GM12874 (cell line): Measurements from ENCODE around the gene TTBK2.

Experiments used
- CTCF ChIP-seq: IDR thresholded peaks from 2 replicates; pipeline ENCODE4 v1.5.1; 2011; ENCODE audit warnings: low read depth, mild to moderate bottlenecking, control low read depth, low read length, moderate library complexity; ENCODE audit not compliant: insufficient read depth

Gene TTBK2

DNA sequence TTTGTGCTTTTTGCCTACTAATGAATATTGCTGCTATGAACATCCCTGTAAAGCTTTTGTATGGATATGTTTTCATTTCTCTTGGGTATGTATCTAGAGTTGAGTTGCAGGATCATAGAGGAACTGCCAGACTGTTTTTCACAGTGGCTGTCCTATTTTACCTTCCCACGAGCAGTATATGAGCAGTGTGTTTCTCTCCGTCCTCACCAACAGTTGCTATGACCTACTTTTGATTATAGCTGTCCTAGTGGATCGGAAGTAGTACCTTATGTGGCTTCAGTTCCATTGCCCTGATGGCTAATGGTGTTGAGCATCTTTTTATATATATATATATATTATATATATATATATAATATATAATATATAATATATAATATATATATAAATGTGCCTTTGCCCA lies 208.8 kb downstream of the TTBK2 start:
- no peak for TF ChIP-seq CTCF

DNA sequence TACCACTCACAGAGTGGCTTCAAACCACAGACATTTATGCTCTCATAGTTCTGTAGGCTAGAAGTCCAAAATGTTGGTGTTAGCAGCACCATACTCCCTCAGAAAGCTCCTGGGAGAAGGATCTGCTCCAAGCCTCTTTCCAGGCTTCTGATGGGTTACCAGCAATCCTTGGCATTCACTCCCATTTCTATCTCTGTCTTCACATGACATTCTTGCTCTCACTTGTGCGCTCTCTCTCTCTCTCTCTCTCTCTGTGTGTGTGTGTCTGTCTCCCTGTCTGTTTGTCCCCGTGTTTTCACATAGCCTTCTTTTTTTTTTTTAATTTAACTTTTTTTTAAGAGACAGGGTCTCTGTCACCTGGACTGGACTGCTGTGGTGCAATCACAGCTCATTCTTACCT lies 209.9 kb downstream of the TTBK2 start:
- no peak for TF ChIP-seq CTCF

DNA sequence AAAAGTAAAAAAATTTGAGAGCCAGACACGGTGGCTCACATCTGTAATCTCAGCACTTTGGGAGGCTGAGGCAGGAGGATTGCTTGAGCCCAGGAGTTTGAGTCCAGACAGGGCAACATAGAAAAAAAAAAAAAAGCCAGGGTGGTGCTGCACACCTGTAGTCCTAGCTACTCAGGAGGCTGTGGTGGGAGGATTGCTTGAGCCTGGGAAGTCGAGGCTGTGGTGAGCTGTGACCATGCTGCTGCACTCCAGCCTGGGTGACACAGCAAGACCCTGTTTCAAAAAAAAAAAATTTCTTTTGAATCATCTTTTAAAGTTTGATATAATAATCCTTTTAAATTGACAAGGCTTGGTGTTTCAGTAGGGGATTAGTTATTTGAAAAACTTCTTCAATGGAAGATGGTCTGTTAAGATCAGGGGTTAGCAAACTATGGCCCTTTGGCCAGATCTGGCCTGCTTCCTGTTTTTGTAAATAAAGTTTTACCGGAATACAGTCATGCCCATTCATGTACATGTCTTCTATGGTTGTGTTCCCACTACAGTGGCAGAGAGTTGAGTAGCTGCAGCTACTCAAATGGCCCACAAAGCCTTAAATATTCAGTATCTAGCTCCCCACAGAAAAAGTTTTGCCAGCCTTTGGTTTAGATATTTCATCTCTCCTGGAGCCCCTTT lies 212.6 kb downstream of the TTBK2 start:
- no peak for TF ChIP-seq CTCF

DNA sequence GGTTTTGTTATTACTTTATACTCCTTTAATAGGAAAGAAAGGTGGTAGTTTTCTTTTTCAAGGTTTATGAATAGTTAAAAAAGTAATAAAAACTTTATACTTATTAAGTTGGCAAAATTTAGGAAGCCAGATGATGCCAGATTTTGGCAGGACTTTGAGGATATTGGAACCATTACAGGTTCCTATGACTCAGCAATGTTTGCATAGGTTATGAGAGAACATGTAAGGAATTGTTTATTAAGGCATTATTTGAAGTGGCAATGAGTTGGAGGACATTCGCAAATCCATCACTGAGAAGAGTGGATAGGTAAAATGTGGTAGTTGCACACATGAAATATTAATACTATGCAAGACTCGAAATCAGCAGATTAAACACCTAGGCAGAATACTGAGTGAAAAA lies 213.5 kb downstream of the TTBK2 start:
- no peak for TF ChIP-seq CTCF

DNA sequence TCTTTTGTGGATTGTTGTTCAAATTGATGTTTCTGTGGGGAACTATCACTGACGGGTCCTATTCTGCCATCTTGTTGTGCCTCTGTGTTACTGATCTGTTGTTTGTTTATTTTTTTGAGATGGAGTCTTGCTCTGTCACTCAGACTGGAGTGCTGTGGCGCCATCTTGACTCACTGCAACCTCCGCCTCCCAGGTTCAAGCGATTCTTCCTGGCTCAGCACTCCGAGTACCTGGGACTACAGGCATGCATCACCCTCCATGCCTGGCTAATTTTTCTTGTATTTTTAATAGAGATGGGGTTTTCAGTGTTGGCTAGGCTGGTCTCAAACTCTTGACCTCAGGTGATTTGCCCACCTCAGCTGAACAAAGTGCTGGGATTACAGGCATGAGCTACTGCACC lies 215.2 kb downstream of the TTBK2 start:
- no peak for TF ChIP-seq CTCF

GRCh38 chr15:42704492-42704926 lies 216.1 kb downstream of the TTBK2 start:
- peak; percentile 83 for TF ChIP-seq CTCF

DNA sequence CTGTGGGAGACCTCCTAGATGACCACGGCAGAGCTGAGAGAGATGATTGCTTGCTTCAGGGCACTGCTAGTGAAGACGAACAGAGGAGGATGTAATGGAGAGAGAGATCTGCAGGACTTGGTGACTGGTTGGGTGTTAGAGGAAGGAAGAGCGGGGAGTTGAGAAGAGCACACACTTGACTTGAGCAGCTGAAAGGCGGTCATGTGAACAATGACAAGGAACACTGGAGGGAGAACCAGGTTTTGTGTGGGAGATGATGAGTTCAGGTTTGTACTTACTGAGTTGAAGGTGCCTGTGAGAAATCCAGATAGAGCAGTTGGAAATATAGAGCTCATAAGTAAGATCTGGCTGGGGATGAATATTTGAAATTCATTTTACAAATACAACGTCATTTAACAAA lies 224.0 kb downstream of the TTBK2 start:
- TF ChIP-seq CTCF: no peak

GRCh38 chr15:42695527-42696071 lies 225.0 kb downstream of the TTBK2 start:
- no peak for TF ChIP-seq CTCF
